Muscle of leg (tissue), 11 donors: ENCODE results near the gene TTYH2. TPM values are rescaled to one million over a fixed set of nuclear protein-coding genes. Genes with fewer than 3 reads are reported as not detected.

Experiments used
- DNase-seq: peaks from one replicate; pipeline ENCODE4 v3.0.0; 2013
- H3K27ac ChIP-seq: one replicate; pipeline ENCODE4 v1.5.1; 2013; ENCODE audit warnings: mild to moderate bottlenecking, low read length, control low read depth
- H3K27me3 ChIP-seq: one replicate; pipeline ENCODE4 v1.6.1; 2013; ENCODE audit warnings: low read length; ENCODE audit not compliant: control insufficient read depth, insufficient read depth
- H3K36me3 ChIP-seq: one replicate; pipeline ENCODE4 v1.6.1; 2013; ENCODE audit warnings: low read length; ENCODE audit not compliant: control insufficient read depth, insufficient read depth
- H3K4me1 ChIP-seq: one replicate; pipeline ENCODE4 v1.6.1; 2013; ENCODE audit warnings: low read length; ENCODE audit not compliant: control insufficient read depth, insufficient read depth
- H3K4me3 ChIP-seq: one replicate; pipeline ENCODE4 v1.5.1; 2013; ENCODE audit warnings: low read length, control low read depth
- H3K9me3 ChIP-seq: replicated peaks from 2 replicates; pipeline ENCODE4 v1.6.1; 2013; ENCODE audit warnings: low read depth, low read length; ENCODE audit not compliant: control insufficient read depth
- WGBS: methylation state at CpG from one replicate; pipeline ENCODE4 v1.1.5; 2013; ENCODE audit warnings: missing lambda C conversion rate; ENCODE audit not compliant: insufficient coverage; 5-methylcytosine and 5-hydroxymethylcytosine counted together
- polyA plus RNA-seq, 8 donors: library from polyadenylated mRNA; unstranded; fragments of 120-200 nt; gene quantifications; one replicate each; pipeline versions ENCODE4 v1.2.1 to v1.2.3, GENCODE V29; 2013; ENCODE audit warnings: inconsistent platforms in 1 of 8, low replicate concordance in 1 of 8; ENCODE audit not compliant: insufficient read length in 8 of 8, insufficient read depth in 1 of 8
- total RNA-seq: library from RNA; stranded (reverse); fragments of 120-200 nt; gene quantifications from one replicate; pipeline ENCODE4 v1.2.4, GENCODE V29; 2013

Gene TTYH2
- total and polyA plus RNA-seq, 9 donors: 35.5 to 85.2 (median 70.0) TPM

GRCh38 chr17:74190807-74191406 is 22.5 kb upstream of the TTYH2 start:
- no peaks in the 10 kb centered on the region for H3K36me3 ChIP-seq
- H3K4me3 ChIP-seq: no peak overlapping the region
- peaks cover 22% of the 10 kb centered on the region for H3K27me3 ChIP-seq
- 60% methylated on average over 3 of the region's 6 CpGs for WGBS
- H3K4me1 ChIP-seq: peaks cover 24% of the 10 kb centered on the region
- H3K9me3 ChIP-seq: no peaks in the 10 kb centered on the region
- peak; percentile 41 for DNase-seq
- H3K27ac ChIP-seq: no peak overlapping the region

DNA sequence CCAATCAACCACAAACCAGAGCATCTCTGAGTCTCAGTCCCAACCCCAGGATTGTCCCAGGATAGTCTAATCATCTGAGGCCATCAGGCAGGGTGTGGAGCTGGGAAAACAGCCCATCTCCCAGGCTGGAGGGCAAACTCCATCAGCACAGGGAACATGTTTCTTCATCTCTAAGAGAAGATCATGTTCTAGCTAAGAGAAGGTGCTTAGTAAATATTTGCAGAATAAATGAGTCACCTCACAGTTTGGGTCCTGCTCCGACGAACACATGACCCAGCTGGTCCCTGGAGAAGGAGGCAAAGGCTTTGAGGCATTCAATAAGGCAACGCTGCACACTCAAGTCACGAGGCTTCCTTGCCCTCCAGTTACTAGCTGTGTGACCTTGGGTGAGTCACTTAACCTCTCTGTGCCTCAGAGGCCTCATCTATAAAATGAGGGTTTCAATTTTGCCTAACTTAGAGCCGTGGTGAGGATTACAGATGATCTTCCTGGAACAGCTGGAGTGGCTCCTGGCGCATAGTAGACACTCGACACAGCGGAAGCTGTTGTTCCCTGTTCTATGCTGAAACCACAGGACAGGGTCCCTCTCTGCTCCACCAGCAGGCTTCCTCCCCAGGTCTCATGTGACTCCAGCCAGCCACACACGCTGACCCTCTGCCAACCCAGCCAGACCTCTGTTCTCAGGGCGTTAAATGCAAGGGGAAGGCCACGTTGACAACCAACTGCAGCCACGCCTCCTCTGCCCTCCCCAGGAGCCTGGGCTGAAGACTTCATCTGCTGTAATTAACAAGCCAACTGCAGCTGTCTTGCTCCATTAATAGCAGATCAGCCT is 20.2 kb upstream of the TTYH2 start:
- peak; percentile 82 for DNase-seq
- H3K27me3 ChIP-seq: peaks cover 33% of the 10 kb centered on the region
- peak overlapping the region; percentile 62 for H3K27ac ChIP-seq
- H3K9me3 ChIP-seq: no peaks in the 10 kb centered on the region
- no peak overlapping the region for H3K4me3 ChIP-seq
- peaks cover 27% of the 10 kb centered on the region for H3K4me1 ChIP-seq
- H3K36me3 ChIP-seq: no peaks in the 10 kb centered on the region
- WGBS: 42% methylated on average over 11 of the region's 12 CpGs

GRCh38 chr17:74194682-74195081 is 18.7 kb upstream of the TTYH2 start:
- WGBS: 43% methylated on average over 8 of the region's 9 CpGs
- no peak overlapping the region for H3K27ac ChIP-seq

GRCh38 chr17:74196541-74197317 is 16.6 kb upstream of the TTYH2 start:
- Histone ChIP-seq H3K27me3 (peaks cover 39% of the 10 kb centered on the region), H3K4me1 (peaks cover 47% of the 10 kb centered on the region), H3K36me3 (no peaks in the 10 kb centered on the region), H3K9me3 (no peaks in the 10 kb centered on the region), H3K27ac (no peak overlapping the region), H3K4me3 (no peak overlapping the region)
- 33% methylated on average over 23 of the region's 30 CpGs for WGBS
- no peak for DNase-seq

More at GRCh38 chr17:74194682-74195081, 18.7 kb upstream of the TTYH2 start:
- peaks cover 37% of the 10 kb centered on the region for H3K27me3 ChIP-seq
- no peak overlapping the region for H3K4me3 ChIP-seq
- no peak for DNase-seq
- H3K36me3 ChIP-seq: no peaks in the 10 kb centered on the region
- peaks cover 32% of the 10 kb centered on the region for H3K4me1 ChIP-seq
- no peaks in the 10 kb centered on the region for H3K9me3 ChIP-seq

GRCh38 chr17:74197801-74198200 is 15.6 kb upstream of the TTYH2 start:
- WGBS: 88% methylated on average over 1 of the region's 2 CpGs
- H3K4me1 ChIP-seq: peaks cover 45% of the 10 kb centered on the region
- peaks cover 39% of the 10 kb centered on the region for H3K27me3 ChIP-seq

GRCh38 chr17:74198694-74199093 is 14.7 kb upstream of the TTYH2 start:
- Histone ChIP-seq H3K27ac (no peak overlapping the region), H3K27me3 (peaks cover 39% of the 10 kb centered on the region), H3K4me1 (peaks cover 41% of the 10 kb centered on the region), H3K36me3 (no peaks in the 10 kb centered on the region), H3K9me3 (no peaks in the 10 kb centered on the region), H3K4me3 (no peak overlapping the region)
- 81% methylated on average over 3 of the region's 6 CpGs for WGBS
- DNase-seq: no peak

More at GRCh38 chr17:74197801-74198200, 15.6 kb upstream of the TTYH2 start:
- Histone ChIP-seq H3K9me3 (no peaks in the 10 kb centered on the region), H3K4me3 (no peak overlapping the region), H3K27ac (no peak overlapping the region), H3K36me3 (no peaks in the 10 kb centered on the region)
- no peak for DNase-seq

DNA sequence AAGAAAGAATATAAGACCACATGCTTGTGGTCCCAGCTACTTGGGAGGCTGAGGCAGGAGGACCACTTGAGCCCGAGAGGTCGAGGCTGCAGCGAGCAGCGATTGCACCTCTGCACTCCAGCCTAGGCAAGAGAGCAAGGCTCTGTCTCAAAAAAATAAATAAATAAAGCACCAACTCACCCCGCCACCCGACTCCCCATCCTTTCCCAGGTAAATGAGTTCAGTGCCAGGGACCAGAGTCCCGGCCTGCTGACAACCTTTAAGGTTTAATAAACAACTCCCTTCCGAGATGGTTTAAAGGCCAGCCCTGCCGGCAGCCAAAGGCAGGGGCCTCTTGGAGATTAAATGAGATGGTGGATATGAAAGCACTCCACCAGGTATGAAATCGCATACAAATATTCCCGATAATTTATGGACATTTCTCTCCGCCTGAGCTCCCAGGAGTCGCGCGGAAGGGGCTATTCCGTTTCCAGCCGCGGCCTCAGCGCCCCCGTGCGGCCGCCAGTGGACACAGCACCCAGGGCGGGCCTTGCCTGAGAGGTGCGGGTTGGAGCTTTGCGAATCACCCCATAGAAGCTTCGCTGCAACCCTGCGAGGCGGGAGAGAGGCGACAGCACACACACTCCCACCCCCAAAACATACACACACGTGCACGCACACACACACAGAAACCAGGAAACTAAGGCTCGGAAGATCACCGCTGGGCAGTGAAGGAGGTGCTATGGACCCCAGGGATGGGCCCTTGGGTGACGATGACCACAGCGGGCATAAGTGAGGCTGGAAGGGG is 13.9 kb upstream of the TTYH2 start:
- DNase-seq: peak; percentile 54
- no peaks in the 10 kb centered on the region for H3K36me3 ChIP-seq
- H3K27me3 ChIP-seq: peaks cover 35% of the 10 kb centered on the region
- H3K27ac ChIP-seq: no peak overlapping the region
- peaks cover 37% of the 10 kb centered on the region for H3K4me1 ChIP-seq
- H3K9me3 ChIP-seq: no peaks in the 10 kb centered on the region
- H3K4me3 ChIP-seq: no peak overlapping the region
- 11% methylated on average over 19 of the region's 35 CpGs for WGBS

DNA sequence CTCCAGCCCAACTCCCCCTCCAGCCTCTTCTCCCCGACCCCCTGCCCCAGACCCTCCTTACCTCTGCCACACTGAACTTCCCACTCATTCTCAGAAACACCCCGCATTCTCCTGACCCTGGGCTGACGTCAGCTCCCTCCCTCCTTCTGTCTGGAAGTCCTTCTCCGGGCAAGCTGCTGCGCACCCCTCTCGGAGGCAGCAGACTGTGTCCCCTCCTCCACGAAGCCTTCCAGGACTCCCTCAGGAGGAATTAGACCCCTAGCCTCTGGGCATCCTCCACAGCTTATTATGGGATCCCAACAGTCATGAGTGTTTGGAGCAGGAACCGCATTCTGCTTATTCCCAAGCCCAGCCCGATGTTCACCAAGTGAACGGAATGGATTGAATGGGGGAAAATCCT is 13.3 kb upstream of the TTYH2 start:
- Histone ChIP-seq H3K4me3 (no peak overlapping the region), H3K27ac (no peak overlapping the region), H3K27me3 (peaks cover 30% of the 10 kb centered on the region), H3K4me1 (peaks cover 38% of the 10 kb centered on the region), H3K9me3 (no peaks in the 10 kb centered on the region), H3K36me3 (peaks cover 6% of the 10 kb centered on the region)
- DNase-seq: no peak
- WGBS: 60% methylated on average over 9 of the region's 10 CpGs

GRCh38 chr17:74201250-74201649 is 12.1 kb upstream of the TTYH2 start:
- WGBS: 16% methylated on average over 5 of the region's 8 CpGs

More at GRCh38 chr17:74201250-74201649, 12.1 kb upstream of the TTYH2 start:
- peaks cover 44% of the 10 kb centered on the region for H3K4me1 ChIP-seq
- H3K4me3 ChIP-seq: no peak overlapping the region
- H3K27me3 ChIP-seq: peaks cover 19% of the 10 kb centered on the region
- DNase-seq: peak; percentile 84
- H3K9me3 ChIP-seq: no peaks in the 10 kb centered on the region
- peaks cover 13% of the 10 kb centered on the region for H3K36me3 ChIP-seq
- no peak overlapping the region for H3K27ac ChIP-seq
